B cell (primary cell): Measurements from ENCODE around the gene PCK2.

ENCODE experiments used
- EZH2 ChIP-seq: IDR thresholded peaks from 2 replicates; pipeline ENCODE4 v1.6.1; 2012; ENCODE audit warnings: borderline replicate concordance, low read depth, mild to moderate bottlenecking, moderate library complexity, low read length; ENCODE audit not compliant: insufficient read depth, poor library complexity, severe bottlenecking
- TF ChIP-seq, protein P1 (sequence below): fragments of 200-600 bp; IDR thresholded peaks from one replicate; pipeline ENCODE4 v1.8.0; 2022; ENCODE audit warnings: antibody characterized with exemption, mild to moderate bottlenecking

DNA sequence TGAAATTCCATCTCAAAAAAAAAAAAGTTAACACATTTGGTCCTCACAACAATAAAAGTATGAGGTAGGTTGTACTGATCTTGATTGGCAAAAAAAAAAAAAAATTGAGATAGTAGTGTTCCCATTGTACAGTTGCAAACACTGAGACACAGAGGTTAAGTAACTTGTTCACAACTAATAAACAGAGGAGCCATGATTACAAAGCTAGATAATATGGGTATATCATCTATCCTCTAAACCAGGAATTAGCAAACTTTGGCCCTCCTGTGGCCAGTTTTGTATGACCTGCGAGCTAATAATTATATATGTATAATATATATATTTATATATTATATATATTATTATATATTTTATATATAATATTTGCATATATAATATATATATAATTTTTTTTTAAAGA, 39.6 kb downstream of the PCK2 start:
- TF ChIP-seq, protein P1, sequence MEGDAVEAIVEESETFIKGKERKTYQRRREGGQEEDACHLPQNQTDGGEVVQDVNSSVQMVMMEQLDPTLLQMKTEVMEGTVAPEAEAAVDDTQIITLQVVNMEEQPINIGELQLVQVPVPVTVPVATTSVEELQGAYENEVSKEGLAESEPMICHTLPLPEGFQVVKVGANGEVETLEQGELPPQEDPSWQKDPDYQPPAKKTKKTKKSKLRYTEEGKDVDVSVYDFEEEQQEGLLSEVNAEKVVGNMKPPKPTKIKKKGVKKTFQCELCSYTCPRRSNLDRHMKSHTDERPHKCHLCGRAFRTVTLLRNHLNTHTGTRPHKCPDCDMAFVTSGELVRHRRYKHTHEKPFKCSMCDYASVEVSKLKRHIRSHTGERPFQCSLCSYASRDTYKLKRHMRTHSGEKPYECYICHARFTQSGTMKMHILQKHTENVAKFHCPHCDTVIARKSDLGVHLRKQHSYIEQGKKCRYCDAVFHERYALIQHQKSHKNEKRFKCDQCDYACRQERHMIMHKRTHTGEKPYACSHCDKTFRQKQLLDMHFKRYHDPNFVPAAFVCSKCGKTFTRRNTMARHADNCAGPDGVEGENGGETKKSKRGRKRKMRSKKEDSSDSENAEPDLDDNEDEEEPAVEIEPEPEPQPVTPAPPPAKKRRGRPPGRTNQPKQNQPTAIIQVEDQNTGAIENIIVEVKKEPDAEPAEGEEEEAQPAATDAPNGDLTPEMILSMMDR: no peak
- TF ChIP-seq EZH2: no peak
